GM18505 (cell line): ENCODE data around the gene NDST1.

Source experiments
- ATAC-seq: cut with Tn5 transposase; IDR thresholded peaks from one replicate; pipeline ENCODE4 v1.9.1; 2021; ENCODE audit not compliant: unreplicated experiment
- POLR2A ChIP-seq: IDR thresholded peaks from 4 replicates; pipeline ENCODE4 v1.6.1; 2011; ENCODE audit warnings: borderline replicate concordance; ENCODE audit not compliant: insufficient read depth, insufficient read length; ENCODE audit errors: extremely low read depth

The NDST1 gene

DNA sequence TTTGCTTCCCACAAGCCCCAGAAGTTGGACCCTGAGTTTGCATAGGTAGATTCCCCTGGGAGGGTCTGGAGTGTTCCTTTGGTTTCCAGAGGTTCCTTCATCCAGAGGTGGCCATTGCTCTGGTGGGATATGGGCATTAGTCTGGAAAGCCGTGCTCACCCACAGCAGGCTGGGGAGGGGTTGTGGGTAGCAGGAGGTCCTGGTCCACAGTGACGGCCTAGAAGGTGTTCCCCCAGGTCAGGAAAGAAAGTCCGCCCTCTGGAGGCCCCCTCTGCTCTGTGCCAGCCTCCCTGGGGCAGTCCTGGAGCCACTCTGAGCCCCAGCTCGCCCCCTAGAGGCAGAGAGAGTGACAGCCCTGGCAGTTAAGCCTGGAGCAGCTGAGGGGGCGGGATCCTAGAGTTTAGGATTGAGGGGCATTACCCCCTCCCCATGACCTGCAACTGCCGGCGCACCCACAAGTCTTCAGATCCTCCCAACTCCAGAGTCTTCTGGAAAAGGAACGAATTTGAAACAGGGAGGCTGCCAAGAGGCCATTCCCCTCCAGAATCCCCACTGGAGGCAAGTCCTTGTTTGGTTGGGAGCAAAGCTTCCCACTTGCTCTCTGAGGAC lies 36.8 kb downstream of the NDST1 start:
- ATAC-seq: peak; percentile 91
- no peak for TF ChIP-seq POLR2A

- TF ChIP-seq POLR2A: no peak
- ATAC-seq: no peak
Measured at GRCh38 chr5:150545246-150545645, 37.3 kb downstream of the NDST1 start.

GRCh38 chr5:150548123-150548522 lies 40.2 kb downstream of the NDST1 start:
- no peak for TF ChIP-seq POLR2A
- no peak for ATAC-seq

DNA sequence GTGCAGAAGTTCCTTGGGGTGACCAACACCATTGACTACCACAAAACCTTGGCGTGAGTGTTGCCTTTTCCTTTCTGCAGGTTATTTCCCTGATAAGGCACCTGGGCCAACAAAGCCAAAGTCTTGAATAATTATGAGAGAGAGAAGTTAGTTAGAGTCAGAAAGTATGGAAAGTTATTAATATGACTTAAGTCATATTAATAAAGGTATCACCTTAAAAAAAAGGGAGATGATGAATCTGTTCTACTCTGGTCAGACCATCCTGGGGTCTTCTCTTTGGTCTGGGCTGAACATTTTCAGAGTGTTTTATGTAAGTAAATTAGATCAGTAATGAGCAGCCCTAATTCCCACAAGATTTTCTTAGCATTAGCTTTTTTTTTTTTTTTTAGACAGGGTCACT lies 41.8 kb downstream of the NDST1 start:
- no peak for ATAC-seq
- no peak for TF ChIP-seq POLR2A

- no peak for TF ChIP-seq POLR2A
- ATAC-seq: no peak
Measured at GRCh38 chr5:150550286-150550685, 42.4 kb downstream of the NDST1 start.

- no peak for TF ChIP-seq POLR2A
- ATAC-seq: no peak
Measured at GRCh38 chr5:150551066-150551465, 43.1 kb downstream of the NDST1 start.

GRCh38 chr5:150553402-150553801 lies 45.5 kb downstream of the NDST1 start:
- TF ChIP-seq POLR2A: no peak
- ATAC-seq: no peak

- no peak for ATAC-seq
Measured at GRCh38 chr5:150553911-150554310, 46.0 kb downstream of the NDST1 start.

GRCh38 chr5:150554857-150555256 lies 46.9 kb downstream of the NDST1 start:
- no peak for ATAC-seq
- no peak for TF ChIP-seq POLR2A

More at GRCh38 chr5:150553911-150554310, 46.0 kb downstream of the NDST1 start:
- TF ChIP-seq POLR2A: no peak

- no peak for ATAC-seq
Measured at GRCh38 chr5:150556106-150556505, 48.2 kb downstream of the NDST1 start.

GRCh38 chr5:150556859-150557508 lies 49.1 kb downstream of the NDST1 start:
- no peak for TF ChIP-seq POLR2A
- ATAC-seq: no peak

More at GRCh38 chr5:150556106-150556505, 48.2 kb downstream of the NDST1 start:
- no peak for TF ChIP-seq POLR2A

DNA sequence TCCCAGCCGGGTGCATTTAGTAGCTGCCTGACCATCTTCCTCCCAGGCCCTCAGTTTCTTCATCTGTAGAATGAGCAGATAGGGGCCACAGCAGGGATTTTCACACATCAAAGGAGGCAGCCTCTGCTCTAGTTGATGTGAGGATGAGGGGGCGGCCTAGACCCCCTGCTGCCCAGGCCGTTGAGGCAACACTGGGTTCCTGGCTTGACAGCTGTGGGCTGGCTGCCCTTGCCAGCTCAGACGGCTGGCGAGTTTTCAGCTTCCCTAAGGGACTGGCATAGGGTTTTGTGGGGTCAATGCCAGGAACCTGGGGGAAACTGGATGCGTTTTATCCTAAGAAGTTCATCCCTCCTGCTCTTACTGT lies 49.6 kb downstream of the NDST1 start:
- no peak for ATAC-seq
- no peak for TF ChIP-seq POLR2A

GRCh38 chr5:150558088-150558621 lies 50.2 kb downstream of the NDST1 start:
- ATAC-seq: no peak

GRCh38 chr5:150559088-150559487 lies 51.2 kb downstream of the NDST1 start:
- ATAC-seq: no peak
- no peak for TF ChIP-seq POLR2A

More at GRCh38 chr5:150558088-150558621, 50.2 kb downstream of the NDST1 start:
- TF ChIP-seq POLR2A: no peak
